Activated naive CD4-positive, alpha-beta T cell treated with anti-CD3 and anti-CD28 coated beads for 36 hours (primary cell): Measurements from ENCODE around the gene NRXN3. TPM values are rescaled to one million over a fixed set of nuclear protein-coding genes. Genes with fewer than 3 reads are reported as not detected.

Experiments used
- CTCF ChIA-PET: fragments of 350-600 bp; sonication (Branson Sonifier 250); formaldehyde crosslinking; loops from one replicate; lab custom pipeline; 2021; ENCODE audit warnings: antibody characterized with exemption; lab: Charles Lee
- DNase-seq: peaks from one replicate; pipeline ENCODE4 v3.0.0-alpha.2; 2020
- H3K27ac Mint-ChIP-seq: one replicate; pipeline ENCODE4 v1.8.0; 2021; ENCODE audit warnings: mild to moderate bottlenecking, mixed read lengths
- H3K27me3 Mint-ChIP-seq: one replicate; pipeline ENCODE4 v1.8.0; 2021; ENCODE audit warnings: low read depth, mixed read lengths
- H3K36me3 Mint-ChIP-seq: one replicate; pipeline ENCODE4 v1.8.0; 2021; ENCODE audit warnings: low read depth, mixed read lengths
- H3K4me1 Mint-ChIP-seq: one replicate; pipeline ENCODE4 v1.8.0; 2021; ENCODE audit warnings: low read depth, mixed read lengths
- H3K4me3 Mint-ChIP-seq: one replicate; pipeline ENCODE4 v1.8.0; 2021; ENCODE audit warnings: mild to moderate bottlenecking, moderate library complexity, mixed read lengths
- H3K9me3 Mint-ChIP-seq: one replicate; pipeline ENCODE4 v1.8.0; 2021; ENCODE audit warnings: mixed read lengths
- intact Hi-C: fragments of 100-400 bp; cut with micrococcal nuclease; formaldehyde crosslinking; loops from one replicate; pipeline ENCODE4 v1.15.1; 2023
- total RNA-seq, 2 experiments: library from RNA; stranded (reverse); gene quantifications; one replicate each; pipeline ENCODE4 v1.2.3, GENCODE V29; 2021

NRXN3 gene
- total RNA-seq, 2 experiments from 2014 or later = not detected

GRCh38 chr14:79050787-79051727 is 880.9 kb downstream of the NRXN3 start:
- Mint-ChIP-seq H3K27me3 (no peaks in the 10 kb centered on the region), H3K9me3 (no peaks in the 10 kb centered on the region), H3K4me1 (no peaks in the 10 kb centered on the region), H3K4me3 (no peak overlapping the region), H3K36me3 (no peaks in the 10 kb centered on the region), H3K27ac (no peak overlapping the region)
- CTCF ChIA-PET = interaction anchor here (0.6 kb wide), 1 partner anchor 153 kb away, joined by 3 read pairs; no protein-coding TSS in a partner anchor
- intact Hi-C loops = no loop called here
- no peak for DNase-seq

- no peak overlapping the region for H3K4me3 Mint-ChIP-seq
- H3K36me3 Mint-ChIP-seq = no peaks in the 10 kb centered on the region
- no peak for DNase-seq
- intact Hi-C loops = no loop called here
- no peaks in the 10 kb centered on the region for H3K27me3 Mint-ChIP-seq
- CTCF ChIA-PET = no interaction called here
- H3K27ac Mint-ChIP-seq = no peak overlapping the region
- H3K9me3 Mint-ChIP-seq = no peaks in the 10 kb centered on the region
- H3K4me1 Mint-ChIP-seq = no peaks in the 10 kb centered on the region
Measured at GRCh38 chr14:79051742-79052141, 881.6 kb downstream of the NRXN3 start.

GRCh38 chr14:79056879-79057278 is 886.7 kb downstream of the NRXN3 start:
- no peak for DNase-seq
- H3K36me3 Mint-ChIP-seq = no peaks in the 10 kb centered on the region
- CTCF ChIA-PET = no interaction called here
- H3K27me3 Mint-ChIP-seq = no peaks in the 10 kb centered on the region
- intact Hi-C loops = no loop called here
- H3K4me1 Mint-ChIP-seq = no peaks in the 10 kb centered on the region
- peaks cover 6% of the 10 kb centered on the region for H3K9me3 Mint-ChIP-seq
- H3K4me3 Mint-ChIP-seq = no peak overlapping the region
- H3K27ac Mint-ChIP-seq = no peak overlapping the region

GRCh38 chr14:79057333-79057732 is 887.2 kb downstream of the NRXN3 start:
- CTCF ChIA-PET = no interaction called here
- DNase-seq = no peak
- no peak overlapping the region for H3K27ac Mint-ChIP-seq
- intact Hi-C loops = no loop called here
- H3K27me3 Mint-ChIP-seq = no peaks in the 10 kb centered on the region
- no peaks in the 10 kb centered on the region for H3K4me1 Mint-ChIP-seq
- H3K36me3 Mint-ChIP-seq = no peaks in the 10 kb centered on the region
- no peak overlapping the region for H3K4me3 Mint-ChIP-seq
- H3K9me3 Mint-ChIP-seq = peaks cover 6% of the 10 kb centered on the region

GRCh38 chr14:79062226-79062625 is 892.1 kb downstream of the NRXN3 start:
- Mint-ChIP-seq H3K4me3 (no peak overlapping the region), H3K9me3 (peaks cover 6% of the 10 kb centered on the region), H3K4me1 (no peaks in the 10 kb centered on the region), H3K36me3 (no peaks in the 10 kb centered on the region), H3K27ac (no peak overlapping the region), H3K27me3 (no peaks in the 10 kb centered on the region)
- DNase-seq = no peak
- CTCF ChIA-PET = no interaction called here
- intact Hi-C loops = no loop called here

- intact Hi-C loops = no loop called here
Measured at GRCh38 chr14:79064214-79064613, 894.0 kb downstream of the NRXN3 start.

GRCh38 chr14:79074510-79074909 is 904.3 kb downstream of the NRXN3 start:
- H3K27me3 Mint-ChIP-seq = no peaks in the 10 kb centered on the region
- H3K9me3 Mint-ChIP-seq = peaks cover 1% of the 10 kb centered on the region
- no peak overlapping the region for H3K27ac Mint-ChIP-seq
- no peak for DNase-seq
- intact Hi-C loops = no loop called here
- CTCF ChIA-PET = no interaction called here
- H3K36me3 Mint-ChIP-seq = no peaks in the 10 kb centered on the region
- H3K4me3 Mint-ChIP-seq = no peak overlapping the region
- H3K4me1 Mint-ChIP-seq = no peaks in the 10 kb centered on the region

More at GRCh38 chr14:79064214-79064613, 894.0 kb downstream of the NRXN3 start:
- CTCF ChIA-PET = no interaction called here
- no peak overlapping the region for H3K27ac Mint-ChIP-seq
- H3K4me1 Mint-ChIP-seq = no peaks in the 10 kb centered on the region
- no peaks in the 10 kb centered on the region for H3K27me3 Mint-ChIP-seq
- no peaks in the 10 kb centered on the region for H3K36me3 Mint-ChIP-seq
- H3K9me3 Mint-ChIP-seq = peaks cover 4% of the 10 kb centered on the region
- DNase-seq = no peak
- no peak overlapping the region for H3K4me3 Mint-ChIP-seq

GRCh38 chr14:79076428-79076827 is 906.3 kb downstream of the NRXN3 start:
- H3K27ac Mint-ChIP-seq = no peak overlapping the region
- DNase-seq = no peak
- no peaks in the 10 kb centered on the region for H3K27me3 Mint-ChIP-seq
- no peaks in the 10 kb centered on the region for H3K36me3 Mint-ChIP-seq
- H3K4me1 Mint-ChIP-seq = no peaks in the 10 kb centered on the region
- peaks cover under 1% of the 10 kb centered on the region for H3K9me3 Mint-ChIP-seq
- intact Hi-C loops = no loop called here
- no peak overlapping the region for H3K4me3 Mint-ChIP-seq
- CTCF ChIA-PET = no interaction called here

GRCh38 chr14:79077096-79077495 is 906.9 kb downstream of the NRXN3 start:
- Mint-ChIP-seq H3K27me3 (no peaks in the 10 kb centered on the region), H3K9me3 (no peaks in the 10 kb centered on the region), H3K4me3 (no peak overlapping the region), H3K27ac (no peak overlapping the region), H3K4me1 (no peaks in the 10 kb centered on the region), H3K36me3 (no peaks in the 10 kb centered on the region)
- no peak for DNase-seq
- intact Hi-C loops = no loop called here
- CTCF ChIA-PET = no interaction called here

- Mint-ChIP-seq H3K27me3 (no peaks in the 10 kb centered on the region), H3K4me3 (no peak overlapping the region), H3K9me3 (peaks cover 1% of the 10 kb centered on the region), H3K36me3 (no peaks in the 10 kb centered on the region), H3K4me1 (no peaks in the 10 kb centered on the region), H3K27ac (no peak overlapping the region)
- CTCF ChIA-PET = no interaction called here
- no peak for DNase-seq
- intact Hi-C loops = no loop called here
Measured at GRCh38 chr14:79080040-79080439, 909.9 kb downstream of the NRXN3 start.

GRCh38 chr14:79082883-79083282 is 912.7 kb downstream of the NRXN3 start:
- CTCF ChIA-PET = no interaction called here
- Mint-ChIP-seq H3K27me3 (no peaks in the 10 kb centered on the region), H3K4me3 (no peak overlapping the region), H3K9me3 (peaks cover 1% of the 10 kb centered on the region), H3K27ac (no peak overlapping the region), H3K4me1 (no peaks in the 10 kb centered on the region), H3K36me3 (no peaks in the 10 kb centered on the region)
- no peak for DNase-seq
- intact Hi-C loops = no loop called here

GRCh38 chr14:79083356-79083755 is 913.2 kb downstream of the NRXN3 start:
- H3K4me3 Mint-ChIP-seq = no peak overlapping the region
- no peaks in the 10 kb centered on the region for H3K36me3 Mint-ChIP-seq
- intact Hi-C loops = no loop called here
- no peak overlapping the region for H3K27ac Mint-ChIP-seq
- no peaks in the 10 kb centered on the region for H3K4me1 Mint-ChIP-seq
- CTCF ChIA-PET = no interaction called here
- H3K9me3 Mint-ChIP-seq = peaks cover 1% of the 10 kb centered on the region
- no peaks in the 10 kb centered on the region for H3K27me3 Mint-ChIP-seq
- DNase-seq = no peak

- no peaks in the 10 kb centered on the region for H3K4me1 Mint-ChIP-seq
- no peak for DNase-seq
- intact Hi-C loops = no loop called here
- H3K27me3 Mint-ChIP-seq = no peaks in the 10 kb centered on the region
- H3K36me3 Mint-ChIP-seq = no peaks in the 10 kb centered on the region
- peaks cover 1% of the 10 kb centered on the region for H3K9me3 Mint-ChIP-seq
- H3K4me3 Mint-ChIP-seq = no peak overlapping the region
- CTCF ChIA-PET = no interaction called here
- H3K27ac Mint-ChIP-seq = no peak overlapping the region
Measured at GRCh38 chr14:79084861-79085260, 914.7 kb downstream of the NRXN3 start.
